Upper lobe of right lung (tissue), 1 donor: ENCODE data around the gene SLC17A2. TPM values are rescaled to one million over a fixed set of nuclear protein-coding genes. Genes with fewer than 3 reads are reported as not detected.

ENCODE experiments used
- ATAC-seq: fragments of 200-7000 bp; cut with Tn5 transposase; one replicate; pipeline ENCODE4 v1.9.1; 2020; ENCODE audit warnings: mild to moderate bottlenecking, moderate library complexity
- DNase-seq: peaks from one replicate; pipeline ENCODE4 v3.0.0-alpha.2; 2020
- H3K27ac ChIP-seq: fragments of 200-600 bp; one replicate; pipeline ENCODE4 v1.8.0; 2022
- H3K27me3 ChIP-seq: fragments of 200-600 bp; one replicate; pipeline ENCODE4 v1.8.0; 2022; ENCODE audit warnings: mild to moderate bottlenecking
- H3K36me3 ChIP-seq: fragments of 200-600 bp; one replicate; pipeline ENCODE4 v1.8.0; 2022
- H3K4me1 ChIP-seq: fragments of 200-600 bp; one replicate; pipeline ENCODE4 v1.8.0; 2022
- H3K4me3 ChIP-seq: fragments of 200-600 bp; one replicate; pipeline ENCODE4 v1.8.0; 2022; ENCODE audit warnings: mild to moderate bottlenecking
- H3K9me3 ChIP-seq: fragments of 200-600 bp; one replicate; pipeline ENCODE4 v1.8.0; 2022
- intact Hi-C: fragments of 100-400 bp; cut with DNase I; formaldehyde crosslinking; loops from one replicate; pipeline ENCODE4 v1.11.0; 2022
- long read RNA-seq: library from polyadenylated mRNA; unstranded; transcript quantifications from one replicate; pipeline ENCODE4 v2.0.0, GENCODE V29; 2021
- total RNA-seq: library from RNA; stranded (reverse); fragmentation: NEBNext Ultra II Directional; extraction: Animal tissue kit (Norgen Biotek cat#: 25700); gene quantifications from one replicate; pipeline ENCODE4 v1.2.1, GENCODE V29; 2021
- TF ChIP-seq, protein P1 (sequence below): fragments of 200-600 bp; IDR thresholded peaks from one replicate; pipeline ENCODE4 v1.8.0; 2022; ENCODE audit warnings: antibody characterized with exemption
- donor health status: DM: no; HTN: yes; CAD: no; lungs with severe emphysema.

SLC17A2 gene, protein sequence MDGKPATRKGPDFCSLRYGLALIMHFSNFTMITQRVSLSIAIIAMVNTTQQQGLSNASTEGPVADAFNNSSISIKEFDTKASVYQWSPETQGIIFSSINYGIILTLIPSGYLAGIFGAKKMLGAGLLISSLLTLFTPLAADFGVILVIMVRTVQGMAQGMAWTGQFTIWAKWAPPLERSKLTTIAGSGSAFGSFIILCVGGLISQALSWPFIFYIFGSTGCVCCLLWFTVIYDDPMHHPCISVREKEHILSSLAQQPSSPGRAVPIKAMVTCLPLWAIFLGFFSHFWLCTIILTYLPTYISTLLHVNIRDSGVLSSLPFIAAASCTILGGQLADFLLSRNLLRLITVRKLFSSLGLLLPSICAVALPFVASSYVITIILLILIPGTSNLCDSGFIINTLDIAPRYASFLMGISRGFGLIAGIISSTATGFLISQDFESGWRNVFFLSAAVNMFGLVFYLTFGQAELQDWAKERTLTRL
- total RNA-seq, result not detected
- long read RNA-seq, result 0 reads

DNA sequence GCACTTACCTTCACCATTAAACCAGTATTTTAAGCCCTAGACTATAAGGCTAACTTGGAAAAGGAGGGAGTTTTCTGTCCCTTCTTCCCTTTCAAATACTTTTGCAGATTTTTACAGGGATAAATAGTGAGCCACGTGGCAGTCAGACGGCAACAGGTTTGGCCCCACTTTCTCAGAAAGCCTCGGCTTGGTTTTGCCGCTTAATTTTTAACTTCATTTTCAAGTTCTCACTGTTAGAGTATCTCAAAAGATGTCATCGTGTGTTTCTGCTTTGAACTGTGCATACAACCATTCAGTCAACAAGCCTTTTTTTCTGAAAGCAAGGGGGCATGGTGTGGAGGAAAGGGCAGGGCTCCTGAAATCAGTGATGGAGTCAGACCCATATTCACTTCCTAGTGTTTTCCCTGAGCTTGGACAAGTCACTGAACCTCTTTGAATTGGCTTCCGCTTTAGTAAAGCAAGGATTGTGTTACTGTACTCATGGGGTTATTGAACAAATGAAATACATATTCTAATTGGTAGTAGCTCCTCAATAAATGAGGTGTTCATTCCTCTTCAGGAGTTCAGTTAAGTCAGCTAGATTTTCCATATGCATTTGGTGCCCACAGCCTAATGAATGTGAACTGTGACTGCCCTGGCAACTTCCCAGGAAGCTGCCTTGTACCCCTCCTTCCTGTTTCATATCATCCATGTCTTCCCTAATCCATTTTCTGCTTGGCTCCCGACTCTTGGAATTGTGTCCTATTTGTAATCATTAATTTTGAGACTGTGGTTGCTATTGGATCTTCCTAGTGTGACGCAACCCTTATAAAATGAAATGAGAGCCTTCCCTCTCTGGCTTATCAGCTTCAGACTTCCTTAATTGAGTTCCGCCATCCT is at the start of gene SLC17A2:
SLC17A2 (minus strand) TSS at position 160 of the 879 bp plus-strand sequence. CDS start 4,895 bp downstream, outside the sequence.
- ATAC-seq, result peak; percentile 50
- no peaks in the 10 kb centered on the region for H3K36me3 ChIP-seq
- intact Hi-C loops, result no loop called here

DNA sequence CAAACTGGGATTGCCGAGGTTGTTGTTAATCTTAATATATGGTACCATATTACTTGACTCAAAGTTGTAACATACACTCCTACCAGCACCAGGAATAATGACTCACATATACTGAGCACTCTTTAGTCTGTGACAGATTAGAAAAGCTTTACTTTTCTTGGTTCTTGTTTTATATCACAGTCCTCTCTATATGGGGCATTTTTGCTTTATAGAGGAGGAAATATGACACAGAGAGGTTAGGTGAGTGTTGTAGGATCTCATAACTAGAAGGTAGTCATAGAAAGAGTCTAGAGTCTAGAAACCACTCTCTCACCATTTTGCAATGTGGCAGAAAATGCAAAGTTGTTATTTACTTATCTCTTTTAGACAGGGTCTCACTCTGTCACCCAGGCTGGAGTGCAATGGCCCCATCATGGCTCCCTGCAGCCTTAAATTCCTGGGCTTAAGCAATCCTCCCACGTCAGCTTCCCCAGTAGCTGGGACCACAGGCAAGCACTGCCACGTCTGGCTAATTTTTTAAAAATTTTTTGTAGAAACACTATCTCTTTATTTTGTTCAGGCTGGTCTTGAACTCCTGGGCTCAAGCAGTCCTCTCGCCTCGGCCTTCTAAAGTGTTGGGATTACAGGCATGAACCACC is 45.6 kb upstream of the SLC17A2 start:
- TF ChIP-seq, protein P1, sequence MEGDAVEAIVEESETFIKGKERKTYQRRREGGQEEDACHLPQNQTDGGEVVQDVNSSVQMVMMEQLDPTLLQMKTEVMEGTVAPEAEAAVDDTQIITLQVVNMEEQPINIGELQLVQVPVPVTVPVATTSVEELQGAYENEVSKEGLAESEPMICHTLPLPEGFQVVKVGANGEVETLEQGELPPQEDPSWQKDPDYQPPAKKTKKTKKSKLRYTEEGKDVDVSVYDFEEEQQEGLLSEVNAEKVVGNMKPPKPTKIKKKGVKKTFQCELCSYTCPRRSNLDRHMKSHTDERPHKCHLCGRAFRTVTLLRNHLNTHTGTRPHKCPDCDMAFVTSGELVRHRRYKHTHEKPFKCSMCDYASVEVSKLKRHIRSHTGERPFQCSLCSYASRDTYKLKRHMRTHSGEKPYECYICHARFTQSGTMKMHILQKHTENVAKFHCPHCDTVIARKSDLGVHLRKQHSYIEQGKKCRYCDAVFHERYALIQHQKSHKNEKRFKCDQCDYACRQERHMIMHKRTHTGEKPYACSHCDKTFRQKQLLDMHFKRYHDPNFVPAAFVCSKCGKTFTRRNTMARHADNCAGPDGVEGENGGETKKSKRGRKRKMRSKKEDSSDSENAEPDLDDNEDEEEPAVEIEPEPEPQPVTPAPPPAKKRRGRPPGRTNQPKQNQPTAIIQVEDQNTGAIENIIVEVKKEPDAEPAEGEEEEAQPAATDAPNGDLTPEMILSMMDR, result no peak
- Histone ChIP-seq H3K36me3 (peaks cover 95% of the 10 kb centered on the region), H3K4me3 (no peak overlapping the region), H3K9me3 (no peaks in the 10 kb centered on the region), H3K4me1 (peaks cover 14% of the 10 kb centered on the region), H3K27me3 (no peaks in the 10 kb centered on the region), H3K27ac (no peak overlapping the region)
- intact Hi-C loops, result no loop called here
- no peak for DNase-seq
- no peak for ATAC-seq

More for the DNA sequence above, at the start of gene SLC17A2:
- TF ChIP-seq, protein P1, result no peak
- Histone ChIP-seq H3K27me3 (no peaks in the 10 kb centered on the region), H3K27ac (no peak within 1 kb of the TSS), H3K4me1 (no peaks in the 10 kb centered on the region), H3K4me3 (no peak within 1 kb of the TSS), H3K9me3 (no peaks in the 10 kb centered on the region)
- no peak for DNase-seq

DNA sequence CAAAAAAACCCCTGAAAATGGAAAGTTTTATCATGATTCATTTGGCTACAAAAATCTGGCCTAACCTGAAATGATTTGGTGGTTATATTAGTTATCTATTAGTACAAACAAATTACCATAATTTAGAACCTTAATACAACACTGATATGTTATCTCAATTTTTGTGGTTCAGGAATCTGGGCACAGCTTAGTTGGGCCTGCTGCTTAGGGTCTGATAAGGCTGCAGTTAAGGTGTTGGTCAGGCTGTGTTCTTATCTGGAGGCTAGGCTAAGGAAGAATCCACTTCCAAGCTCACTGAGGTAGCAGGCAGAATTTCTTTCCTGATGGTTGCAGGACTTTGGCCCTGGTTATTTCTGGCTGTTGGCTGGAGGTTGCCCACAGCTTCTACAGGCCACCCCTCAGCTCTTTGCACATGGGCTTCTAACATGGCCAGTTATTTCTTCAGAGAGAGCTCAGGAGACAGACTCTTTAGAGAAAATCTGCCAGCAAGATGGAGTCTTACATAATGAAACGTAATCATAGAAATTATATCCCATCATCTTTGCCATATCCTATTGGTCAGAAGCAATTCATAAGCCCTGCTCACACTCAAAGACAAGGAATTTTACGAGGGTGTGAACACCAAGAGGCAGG is 43.5 kb upstream of the SLC17A2 start:
- H3K27me3 ChIP-seq, result no peaks in the 10 kb centered on the region
- H3K4me1 ChIP-seq, result peaks cover 32% of the 10 kb centered on the region
- TF ChIP-seq, protein P1, result no peak
- no peaks in the 10 kb centered on the region for H3K9me3 ChIP-seq
- H3K36me3 ChIP-seq, result peaks cover 97% of the 10 kb centered on the region
- no peak overlapping the region for H3K27ac ChIP-seq
- DNase-seq, result no peak
- H3K4me3 ChIP-seq, result no peak overlapping the region
- intact Hi-C loops, result no loop called here
- no peak for ATAC-seq

DNA sequence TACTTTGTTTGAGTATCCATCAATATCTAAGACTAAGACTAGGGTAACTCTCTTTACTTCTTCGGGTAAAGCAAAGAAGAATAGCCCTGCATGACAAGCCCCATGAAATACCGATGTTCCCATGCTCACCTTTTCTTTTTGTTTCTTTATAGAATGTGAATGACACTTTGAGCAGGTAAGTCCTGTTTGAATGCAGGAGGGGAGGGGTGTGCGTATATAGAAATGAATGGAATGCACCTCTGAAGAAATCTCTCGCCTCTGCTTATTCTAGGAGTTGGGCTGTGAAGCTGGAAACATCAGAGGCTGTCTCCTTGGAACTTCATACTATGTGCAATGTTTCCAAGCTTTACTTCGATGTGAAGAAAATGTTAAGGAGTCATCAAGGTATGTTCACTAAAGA is 42.4 kb upstream of the SLC17A2 start:
- intact Hi-C loops, result no loop called here
- TF ChIP-seq, protein P1, result no peak

DNA sequence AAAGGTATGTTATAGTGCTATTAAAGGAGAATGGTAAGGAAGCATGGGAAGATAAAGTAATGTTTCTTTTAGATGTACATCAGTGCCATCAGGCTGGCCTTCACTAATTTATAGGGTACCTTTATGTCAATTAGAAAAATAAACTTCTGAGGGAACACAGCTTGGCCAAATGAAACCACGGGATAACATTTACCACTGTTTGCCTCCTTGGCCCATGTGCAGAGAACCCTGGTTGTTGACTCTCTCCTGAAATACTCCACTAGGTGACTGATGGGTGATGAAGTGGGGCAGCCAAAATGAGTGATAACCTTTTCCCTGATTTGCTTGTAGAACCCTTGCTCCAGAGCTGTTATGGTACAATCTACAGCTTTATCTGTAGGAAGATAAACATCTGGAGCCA is 41.6 kb upstream of the SLC17A2 start:
- DNase-seq (no peak), ATAC-seq (no peak)
- TF ChIP-seq, protein P1, result no peak
- Histone ChIP-seq H3K36me3 (peaks cover 87% of the 10 kb centered on the region), H3K4me3 (no peak overlapping the region), H3K27ac (no peak overlapping the region), H3K4me1 (peaks cover 48% of the 10 kb centered on the region), H3K27me3 (no peaks in the 10 kb centered on the region), H3K9me3 (no peaks in the 10 kb centered on the region)
- intact Hi-C loops, result no loop called here

More for the DNA sequence above, 42.4 kb upstream of the SLC17A2 start:
- H3K27me3 ChIP-seq, result no peaks in the 10 kb centered on the region
- DNase-seq, result no peak
- peaks cover 43% of the 10 kb centered on the region for H3K4me1 ChIP-seq
- peak; percentile 26 for ATAC-seq
- peaks cover 89% of the 10 kb centered on the region for H3K36me3 ChIP-seq
- no peaks in the 10 kb centered on the region for H3K9me3 ChIP-seq
- no peak overlapping the region for H3K27ac ChIP-seq
- no peak overlapping the region for H3K4me3 ChIP-seq
